OCI-LY1 (cell line): ENCODE results near the gene BTRC.

Experiments
- H2AFZ ChIP-seq: fragments of 200-600 bp; sonication (generic), shearing (Covaris generic); 2 replicates; pipeline ENCODE4 v1.6.0; 2014; ENCODE audit warnings: antibody characterized with exemption, mild to moderate bottlenecking, low read length
- H3F3A ChIP-seq: fragments of 200-600 bp; sonication (generic), shearing (Covaris generic); 2 replicates; pipeline ENCODE4 v1.6.0; 2014; ENCODE audit warnings: mild to moderate bottlenecking, antibody characterized with exemption, low read length, moderate library complexity; ENCODE audit not compliant: insufficient read depth
- H3K27ac ChIP-seq: fragments of 200-600 bp; sonication (generic); 2 replicates; pipeline ENCODE4 v1.5.1; 2014; ENCODE audit warnings: low read length, mixed run types, mild to moderate bottlenecking, low read depth; ENCODE audit not compliant: poor library complexity, severe bottlenecking
- H3K27me3 ChIP-seq: fragments of 200-600 bp; sonication (generic); 2 replicates; pipeline ENCODE4 v1.6.0; 2014; ENCODE audit warnings: antibody characterized with exemption, mild to moderate bottlenecking, low read length, moderate library complexity; ENCODE audit not compliant: insufficient read depth
- H3K36me3 ChIP-seq: fragments of 200-600 bp; sonication (generic); 2 replicates; pipeline ENCODE4 v1.6.1; 2014; ENCODE audit warnings: mild to moderate bottlenecking, antibody characterized with exemption, low read length, moderate library complexity, mixed read lengths; ENCODE audit not compliant: insufficient read depth
- H3K4me1 ChIP-seq: fragments of 200-600 bp; sonication (generic); 2 replicates; pipeline ENCODE4 v1.5.1; 2014; ENCODE audit warnings: mild to moderate bottlenecking, low read length, moderate library complexity; ENCODE audit not compliant: insufficient read depth, severe bottlenecking
- H3K4me2 ChIP-seq: fragments of 200-600 bp; sonication (generic), shearing (Covaris generic); 2 replicates; pipeline ENCODE4 v1.6.1; 2014; ENCODE audit warnings: low read length
- H3K4me3 ChIP-seq: fragments of 200-600 bp; sonication (generic); 2 replicates; pipeline ENCODE4 v1.5.1; 2014; ENCODE audit warnings: low read length, low read depth, mild to moderate bottlenecking, mixed read lengths; ENCODE audit not compliant: poor library complexity, severe bottlenecking
- H3K79me2 ChIP-seq: fragments of 200-600 bp; shearing (Covaris generic); 2 replicates; pipeline ENCODE4 v1.6.1; 2016; ENCODE audit warnings: mixed run types, low read length, mixed read lengths; ENCODE audit not compliant: insufficient read depth
- H3K9ac ChIP-seq: fragments of 200-600 bp; sonication (generic), shearing (Covaris generic); 2 replicates; pipeline ENCODE4 v1.6.1; 2014; ENCODE audit warnings: mild to moderate bottlenecking, low read length, mixed read lengths
- H3K9me2 ChIP-seq: fragments of 200-600 bp; sonication (generic), shearing (Covaris generic); 2 replicates; pipeline ENCODE4 v1.6.1; 2014; ENCODE audit warnings: low read depth, mild to moderate bottlenecking, low read length, mixed read lengths
- H3K9me3 ChIP-seq: fragments of 200-600 bp; shearing (Covaris generic); 2 replicates; pipeline ENCODE4 v1.6.1; 2014; ENCODE audit warnings: low read length, mixed read lengths
- H4K20me1 ChIP-seq: fragments of 200-600 bp; sonication (generic), shearing (Covaris generic); 2 replicates; pipeline ENCODE4 v1.6.0; 2016; ENCODE audit warnings: mild to moderate bottlenecking, low read length; ENCODE audit not compliant: insufficient read depth
- CTCF ChIP-seq: fragments of 200-600 bp; sonication (generic), shearing (Covaris generic); IDR thresholded peaks from 2 replicates; pipeline ENCODE4 v1.5.1; 2017; ENCODE audit warnings: mild to moderate bottlenecking, antibody characterized with exemption, low read length, moderate library complexity, mixed read lengths
- EZH2 ChIP-seq: fragments of 200-600 bp; sonication (generic), shearing (Covaris generic); IDR thresholded peaks from 2 replicates; pipeline ENCODE4 v1.8.0; 2017; ENCODE audit warnings: borderline replicate concordance, mixed run types, mild to moderate bottlenecking, antibody characterized with exemption, low read length, moderate library complexity, mixed read lengths

The BTRC gene

GRCh38 chr10:101485207-101485606, 131.2 kb downstream of the BTRC start:
- no peak overlapping the region for H3K4me2 ChIP-seq
- no peak overlapping the region for H3K4me3 ChIP-seq
- H3K27me3 ChIP-seq, result no peaks in the 10 kb centered on the region
- TF ChIP-seq EZH2, result no peak
- no peak for TF ChIP-seq CTCF
- H3K4me1 ChIP-seq, result no peaks in the 10 kb centered on the region
- no peak overlapping the region for H3K27ac ChIP-seq
- no peaks in the 10 kb centered on the region for H3F3A ChIP-seq
- H4K20me1 ChIP-seq, result no peaks in the 10 kb centered on the region
- no peaks in the 10 kb centered on the region for H3K79me2 ChIP-seq
- H3K36me3 ChIP-seq, result no peaks in the 10 kb centered on the region
- no peak overlapping the region for H3K9ac ChIP-seq
- H3K9me3 ChIP-seq, result no peaks in the 10 kb centered on the region
- H3K9me2 ChIP-seq, result no peaks in the 10 kb centered on the region
- H2AFZ ChIP-seq, result no peak overlapping the region

GRCh38 chr10:101485681-101486554, 132.0 kb downstream of the BTRC start:
- Histone ChIP-seq H3F3A (no peaks in the 10 kb centered on the region), H3K79me2 (no peaks in the 10 kb centered on the region), H3K36me3 (no peaks in the 10 kb centered on the region), H2AFZ (no peak overlapping the region), H3K4me3 (no peak overlapping the region), H3K9ac (no peak overlapping the region), H3K9me2 (no peaks in the 10 kb centered on the region), H3K4me2 (no peak overlapping the region), H3K27ac (no peak overlapping the region), H3K9me3 (no peaks in the 10 kb centered on the region), H4K20me1 (no peaks in the 10 kb centered on the region), H3K4me1 (no peaks in the 10 kb centered on the region), H3K27me3 (no peaks in the 10 kb centered on the region)
- TF ChIP-seq EZH2, result no peak
- no peak for TF ChIP-seq CTCF

GRCh38 chr10:101487399-101487798, 133.4 kb downstream of the BTRC start:
- H3K9me3 ChIP-seq, result no peaks in the 10 kb centered on the region
- H3K27ac ChIP-seq, result no peak overlapping the region
- H3K4me3 ChIP-seq, result no peak overlapping the region
- no peaks in the 10 kb centered on the region for H3K4me1 ChIP-seq
- no peaks in the 10 kb centered on the region for H3K9me2 ChIP-seq
- no peaks in the 10 kb centered on the region for H3K79me2 ChIP-seq
- H3K27me3 ChIP-seq, result no peaks in the 10 kb centered on the region
- H3K36me3 ChIP-seq, result no peaks in the 10 kb centered on the region
- no peaks in the 10 kb centered on the region for H3F3A ChIP-seq
- H3K9ac ChIP-seq, result no peak overlapping the region
- TF ChIP-seq EZH2, result no peak
- TF ChIP-seq CTCF, result no peak
- H3K4me2 ChIP-seq, result no peak overlapping the region
- no peaks in the 10 kb centered on the region for H4K20me1 ChIP-seq
- no peak overlapping the region for H2AFZ ChIP-seq
